HepG2 (cell line): Measurements from ENCODE around the gene ERMARD. TPM values are rescaled to one million over a fixed set of nuclear protein-coding genes. Genes with fewer than 3 reads are reported as not detected.

Experiments
- AKAP8 ChIP-seq: sonication (generic); formaldehyde crosslinking; IDR thresholded peaks from 2 replicates; pipeline ENCODE4 v1.5.1; 2020; ENCODE audit warnings: mild to moderate bottlenecking, missing genetic modification reagents
- ARHGAP35 ChIP-seq: sonication (generic); formaldehyde crosslinking; IDR thresholded peaks from 2 replicates; pipeline ENCODE4 v1.9.0; 2022; ENCODE audit warnings: mild to moderate bottlenecking, inconsistent platforms, moderate library complexity, missing genetic modification reagents, borderline replicate concordance
- ATF1 ChIP-seq: IDR thresholded peaks from 2 replicates; pipeline ENCODE4 v1.6.1; 2016; ENCODE audit warnings: mild to moderate bottlenecking, control low read depth
- CCAR2 ChIP-seq: fragments of 200-400 bp; formaldehyde crosslinking; optimal IDR thresholded peaks from 2 replicates; pipeline ENCODE3; 2018; ENCODE audit warnings: low read depth, mild to moderate bottlenecking, low read length, moderate library complexity
- DMAP1 ChIP-seq: IDR thresholded peaks from 2 replicates; pipeline ENCODE4 v1.6.1; 2016
- KDM1A ChIP-seq: IDR thresholded peaks from 2 replicates; pipeline ENCODE4 v1.6.1; 2016; ENCODE audit warnings: missing compliant biosample characterization
- NFKB2 ChIP-seq: sonication (generic); formaldehyde crosslinking; IDR thresholded peaks from 2 replicates; pipeline ENCODE4 v1.4.0; 2020; ENCODE audit warnings: missing genetic modification reagents, borderline replicate concordance
- TMF1 ChIP-seq: sonication (generic); formaldehyde crosslinking; IDR thresholded peaks from 2 replicates; pipeline ENCODE4 v1.8.1; 2022; ENCODE audit warnings: low read depth, missing genetic modification reagents
- ZNF10 ChIP-seq: sonication (generic); formaldehyde crosslinking; IDR thresholded peaks from 2 replicates; pipeline ENCODE4 v1.4.0; 2020; ENCODE audit warnings: mild to moderate bottlenecking, low read depth, missing genetic modification reagents, borderline replicate concordance
- ZNF24 ChIP-seq: fragments of 450-650 bp; IDR thresholded peaks from 2 replicates; pipeline ENCODE4 v1.6.1; 2017; ENCODE audit warnings: antibody characterized with exemption, mild to moderate bottlenecking
- ZNF253 ChIP-seq: sonication (generic); formaldehyde crosslinking; IDR thresholded peaks from 2 replicates; pipeline ENCODE4 v1.8.0; 2022; ENCODE audit warnings: mild to moderate bottlenecking, missing genetic modification reagents, borderline replicate concordance
- ZNF441 ChIP-seq: sonication (generic); formaldehyde crosslinking; IDR thresholded peaks from 2 replicates; pipeline ENCODE4 v1.7.0; 2021; ENCODE audit warnings: missing genetic modification reagents, borderline replicate concordance
- ZNF446 ChIP-seq: sonication (generic); formaldehyde crosslinking; IDR thresholded peaks from 2 replicates; pipeline ENCODE4 v1.5.0; 2020; ENCODE audit warnings: mild to moderate bottlenecking, missing genetic modification reagents
- ZNF549 ChIP-seq: sonication (generic); formaldehyde crosslinking; IDR thresholded peaks from 2 replicates; pipeline ENCODE4 v1.5.0; 2020; ENCODE audit warnings: missing genetic modification reagents
- ZNF552 ChIP-seq: sonication (generic); formaldehyde crosslinking; IDR thresholded peaks from 2 replicates; pipeline ENCODE4 v1.9.0; 2022; ENCODE audit warnings: missing genetic modification reagents, mild to moderate bottlenecking, borderline replicate concordance
- ZNF75D ChIP-seq: sonication (generic); formaldehyde crosslinking; IDR thresholded peaks from 2 replicates; pipeline ENCODE4 v1.8.1; 2023; ENCODE audit warnings: missing genetic modification reagents, mild to moderate bottlenecking, borderline replicate concordance
- polyA plus RNA-seq, 8 experiments: library from polyadenylated mRNA; depleted of rRNA in 3 of 8; stranded (reverse) in 7 of 8; unstranded in 1 of 8; fragments of >200 nt; fragmentation: Illumina TruSeq in 4 of 8; extraction: Trizol in 4 of 8; gene quantifications; 2 replicates each; pipeline versions ENCODE4 v1.2.1 to v1.2.3, GENCODE V29; 2011 to 2016; ENCODE audit warnings: low read depth in 4 of 8, missing spikeins in 1 of 8, mixed read lengths in 1 of 8; ENCODE audit not compliant: insufficient read depth in 1 of 8
- total RNA-seq, 5 experiments: library from RNA; depleted of rRNA; stranded (reverse); fragments of >200 nt; fragmentation: Illumina TruSeq; extraction: Trizol; gene quantifications; 2 replicates each; pipeline ENCODE4 v1.2.3, GENCODE V29; 2016; ENCODE audit warnings: low read depth in 1 of 5
- TF ChIP-seq, protein P1 (sequence below): sonication (generic); formaldehyde crosslinking; IDR thresholded peaks from 2 replicates; pipeline ENCODE4 v1.4.0; 2020; ENCODE audit warnings: mild to moderate bottlenecking, low read depth, missing genetic modification reagents
- TF ChIP-seq, protein P2 (sequence below): sonication (generic); formaldehyde crosslinking; conservative IDR thresholded peaks from 2 replicates; pipeline ENCODE4 v1.4.0; 2020; ENCODE audit warnings: missing genetic modification reagents
- TF ChIP-seq, protein P3 (sequence below): sonication (generic); formaldehyde crosslinking; IDR thresholded peaks from 2 replicates; pipeline ENCODE4 v1.5.0; 2020; ENCODE audit warnings: mild to moderate bottlenecking, missing genetic modification reagents
- TF ChIP-seq, protein P4 (sequence below): sonication (generic); formaldehyde crosslinking; IDR thresholded peaks from 2 replicates; pipeline ENCODE4 v1.5.0; 2020; ENCODE audit warnings: mild to moderate bottlenecking, missing genetic modification reagents, borderline replicate concordance
- TF ChIP-seq, protein P5 (sequence below): IDR thresholded peaks from 2 replicates; pipeline ENCODE4 v1.6.1; 2016; ENCODE audit warnings: missing compliant biosample characterization, missing genetic modification reagents, borderline replicate concordance

Gene ERMARD
- total and polyA plus RNA-seq, 2 of the 13 experiments (the other 11 are each of a cell fraction or from before 2014, with no cell fraction given) = 8.8 to 10.7 TPM

DNA sequence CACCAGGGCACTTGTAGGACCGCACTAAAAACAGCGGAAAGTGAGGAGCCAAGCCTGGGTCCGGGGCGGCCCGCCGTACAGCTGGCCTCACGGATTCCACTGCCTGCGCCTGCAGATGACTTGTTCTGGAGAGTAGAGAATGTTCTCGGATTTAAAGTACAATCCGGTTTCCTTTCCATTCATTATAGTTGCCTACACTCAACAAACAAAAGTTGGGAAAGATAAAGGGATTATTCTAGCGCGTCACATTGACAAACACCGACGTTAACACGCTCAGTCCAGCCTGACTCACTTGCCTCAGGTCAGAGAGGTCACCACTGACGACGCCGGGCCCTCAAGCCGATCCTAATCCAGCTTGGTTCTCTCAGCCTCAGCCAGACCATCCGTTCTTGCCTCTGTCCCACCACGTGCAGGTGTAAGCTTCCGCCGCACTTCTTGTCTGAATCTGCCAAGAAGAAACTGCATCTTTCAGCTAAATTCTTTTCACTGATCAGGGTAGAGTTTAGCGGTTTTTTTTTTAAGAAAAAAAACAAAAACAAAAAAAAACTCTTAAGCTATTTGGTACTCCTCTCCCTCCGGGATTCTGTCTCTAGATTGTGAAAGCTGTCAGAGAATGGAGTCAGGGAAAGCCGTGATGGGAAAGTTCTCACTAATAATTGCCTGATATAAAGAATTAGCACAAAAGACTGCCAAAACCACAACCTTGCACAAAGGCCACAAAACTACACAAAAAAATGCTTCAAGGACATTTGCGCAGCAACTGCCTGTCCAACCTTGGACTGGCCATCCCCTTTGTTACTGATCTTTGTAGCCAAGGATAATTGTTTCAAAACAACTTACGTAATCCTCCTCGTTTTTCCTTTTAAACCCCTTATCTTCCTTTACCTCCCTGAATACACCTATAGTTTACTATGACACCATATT is 26.0 kb upstream of the ERMARD start (continued):
- TF ChIP-seq, protein P1, sequence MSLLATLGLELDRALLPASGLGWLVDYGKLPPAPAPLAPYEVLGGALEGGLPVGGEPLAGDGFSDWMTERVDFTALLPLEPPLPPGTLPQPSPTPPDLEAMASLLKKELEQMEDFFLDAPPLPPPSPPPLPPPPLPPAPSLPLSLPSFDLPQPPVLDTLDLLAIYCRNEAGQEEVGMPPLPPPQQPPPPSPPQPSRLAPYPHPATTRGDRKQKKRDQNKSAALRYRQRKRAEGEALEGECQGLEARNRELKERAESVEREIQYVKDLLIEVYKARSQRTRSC (CRISPR knock-in tag) = no peak
- TF ChIP-seq TMF1 (CRISPR knock-in tag) (no peak), ZNF549 (CRISPR knock-in tag) (no peak), ZNF75D (CRISPR knock-in tag) (no peak), ZNF446 (0 out of 2 replicates have a peak, but pooled peaks have one; percentile 1), ZNF441 (CRISPR knock-in tag) (peak; percentile 13), ZNF253 (CRISPR knock-in tag) (no peak; the same call in 1 of the 2 replicates), ZNF24 (no peak), DMAP1 (CRISPR knock-in tag) (peak; percentile 88; the same call in 1 of the 2 replicates), ATF1 (CRISPR knock-in tag) (peak; percentile 82), ARHGAP35 (CRISPR knock-in tag) (no peak), KDM1A (CRISPR knock-in tag) (peak; percentile 73), NFKB2 (CRISPR knock-in tag) (peak; percentile 82; the same call in 1 of the 2 replicates), AKAP8 (CRISPR knock-in tag) (0 out of 2 replicates have a peak, but pooled peaks have one; percentile 15), CCAR2 (no peak), ZNF10 (no peak; the same call in 1 of the 2 replicates), ZNF552 (no peak; the same call in 1 of the 2 replicates)
- TF ChIP-seq, protein P2, sequence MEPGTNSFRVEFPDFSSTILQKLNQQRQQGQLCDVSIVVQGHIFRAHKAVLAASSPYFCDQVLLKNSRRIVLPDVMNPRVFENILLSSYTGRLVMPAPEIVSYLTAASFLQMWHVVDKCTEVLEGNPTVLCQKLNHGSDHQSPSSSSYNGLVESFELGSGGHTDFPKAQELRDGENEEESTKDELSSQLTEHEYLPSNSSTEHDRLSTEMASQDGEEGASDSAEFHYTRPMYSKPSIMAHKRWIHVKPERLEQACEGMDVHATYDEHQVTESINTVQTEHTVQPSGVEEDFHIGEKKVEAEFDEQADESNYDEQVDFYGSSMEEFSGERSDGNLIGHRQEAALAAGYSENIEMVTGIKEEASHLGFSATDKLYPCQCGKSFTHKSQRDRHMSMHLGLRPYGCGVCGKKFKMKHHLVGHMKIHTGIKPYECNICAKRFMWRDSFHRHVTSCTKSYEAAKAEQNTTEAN (CRISPR knock-in tag) = peak; percentile 75
- TF ChIP-seq, protein P3, sequence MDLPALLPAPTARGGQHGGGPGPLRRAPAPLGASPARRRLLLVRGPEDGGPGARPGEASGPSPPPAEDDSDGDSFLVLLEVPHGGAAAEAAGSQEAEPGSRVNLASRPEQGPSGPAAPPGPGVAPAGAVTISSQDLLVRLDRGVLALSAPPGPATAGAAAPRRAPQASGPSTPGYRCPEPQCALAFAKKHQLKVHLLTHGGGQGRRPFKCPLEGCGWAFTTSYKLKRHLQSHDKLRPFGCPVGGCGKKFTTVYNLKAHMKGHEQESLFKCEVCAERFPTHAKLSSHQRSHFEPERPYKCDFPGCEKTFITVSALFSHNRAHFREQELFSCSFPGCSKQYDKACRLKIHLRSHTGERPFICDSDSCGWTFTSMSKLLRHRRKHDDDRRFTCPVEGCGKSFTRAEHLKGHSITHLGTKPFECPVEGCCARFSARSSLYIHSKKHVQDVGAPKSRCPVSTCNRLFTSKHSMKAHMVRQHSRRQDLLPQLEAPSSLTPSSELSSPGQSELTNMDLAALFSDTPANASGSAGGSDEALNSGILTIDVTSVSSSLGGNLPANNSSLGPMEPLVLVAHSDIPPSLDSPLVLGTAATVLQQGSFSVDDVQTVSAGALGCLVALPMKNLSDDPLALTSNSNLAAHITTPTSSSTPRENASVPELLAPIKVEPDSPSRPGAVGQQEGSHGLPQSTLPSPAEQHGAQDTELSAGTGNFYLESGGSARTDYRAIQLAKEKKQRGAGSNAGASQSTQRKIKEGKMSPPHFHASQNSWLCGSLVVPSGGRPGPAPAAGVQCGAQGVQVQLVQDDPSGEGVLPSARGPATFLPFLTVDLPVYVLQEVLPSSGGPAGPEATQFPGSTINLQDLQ = 0 out of 2 replicates have a peak, but pooled peaks have one; percentile 57
- TF ChIP-seq, protein P4, sequence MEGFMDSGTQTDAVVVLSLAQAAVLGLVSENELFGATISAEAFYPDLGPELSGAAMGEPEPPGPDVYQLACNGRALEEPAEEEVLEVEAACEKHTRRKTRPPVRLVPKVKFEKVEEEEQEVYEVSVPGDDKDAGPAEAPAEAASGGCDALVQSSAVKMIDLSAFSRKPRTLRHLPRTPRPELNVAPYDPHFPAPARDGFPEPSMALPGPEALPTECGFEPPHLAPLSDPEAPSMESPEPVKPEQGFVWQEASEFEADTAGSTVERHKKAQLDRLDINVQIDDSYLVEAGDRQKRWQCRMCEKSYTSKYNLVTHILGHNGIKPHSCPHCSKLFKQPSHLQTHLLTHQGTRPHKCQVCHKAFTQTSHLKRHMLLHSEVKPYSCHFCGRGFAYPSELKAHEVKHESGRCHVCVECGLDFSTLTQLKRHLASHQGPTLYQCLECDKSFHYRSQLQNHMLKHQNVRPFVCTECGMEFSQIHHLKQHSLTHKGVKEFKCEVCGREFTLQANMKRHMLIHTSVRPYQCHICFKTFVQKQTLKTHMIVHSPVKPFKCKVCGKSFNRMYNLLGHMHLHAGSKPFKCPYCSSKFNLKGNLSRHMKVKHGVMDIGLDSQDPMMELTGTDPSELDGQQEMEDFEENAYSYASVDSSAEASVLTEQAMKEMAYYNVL (CRISPR knock-in tag) = peak; percentile 83; the same call in 1 of the 2 replicates
- TF ChIP-seq, protein P5, sequence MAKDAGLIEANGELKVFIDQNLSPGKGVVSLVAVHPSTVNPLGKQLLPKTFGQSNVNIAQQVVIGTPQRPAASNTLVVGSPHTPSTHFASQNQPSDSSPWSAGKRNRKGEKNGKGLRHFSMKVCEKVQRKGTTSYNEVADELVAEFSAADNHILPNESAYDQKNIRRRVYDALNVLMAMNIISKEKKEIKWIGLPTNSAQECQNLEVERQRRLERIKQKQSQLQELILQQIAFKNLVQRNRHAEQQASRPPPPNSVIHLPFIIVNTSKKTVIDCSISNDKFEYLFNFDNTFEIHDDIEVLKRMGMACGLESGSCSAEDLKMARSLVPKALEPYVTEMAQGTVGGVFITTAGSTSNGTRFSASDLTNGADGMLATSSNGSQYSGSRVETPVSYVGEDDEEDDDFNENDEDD (CRISPR knock-in tag) = peak; percentile 50; the same call in 1 of the 2 replicates
